ENCODE results near the gene PODXL2.

PODXL2 gene

DNA sequence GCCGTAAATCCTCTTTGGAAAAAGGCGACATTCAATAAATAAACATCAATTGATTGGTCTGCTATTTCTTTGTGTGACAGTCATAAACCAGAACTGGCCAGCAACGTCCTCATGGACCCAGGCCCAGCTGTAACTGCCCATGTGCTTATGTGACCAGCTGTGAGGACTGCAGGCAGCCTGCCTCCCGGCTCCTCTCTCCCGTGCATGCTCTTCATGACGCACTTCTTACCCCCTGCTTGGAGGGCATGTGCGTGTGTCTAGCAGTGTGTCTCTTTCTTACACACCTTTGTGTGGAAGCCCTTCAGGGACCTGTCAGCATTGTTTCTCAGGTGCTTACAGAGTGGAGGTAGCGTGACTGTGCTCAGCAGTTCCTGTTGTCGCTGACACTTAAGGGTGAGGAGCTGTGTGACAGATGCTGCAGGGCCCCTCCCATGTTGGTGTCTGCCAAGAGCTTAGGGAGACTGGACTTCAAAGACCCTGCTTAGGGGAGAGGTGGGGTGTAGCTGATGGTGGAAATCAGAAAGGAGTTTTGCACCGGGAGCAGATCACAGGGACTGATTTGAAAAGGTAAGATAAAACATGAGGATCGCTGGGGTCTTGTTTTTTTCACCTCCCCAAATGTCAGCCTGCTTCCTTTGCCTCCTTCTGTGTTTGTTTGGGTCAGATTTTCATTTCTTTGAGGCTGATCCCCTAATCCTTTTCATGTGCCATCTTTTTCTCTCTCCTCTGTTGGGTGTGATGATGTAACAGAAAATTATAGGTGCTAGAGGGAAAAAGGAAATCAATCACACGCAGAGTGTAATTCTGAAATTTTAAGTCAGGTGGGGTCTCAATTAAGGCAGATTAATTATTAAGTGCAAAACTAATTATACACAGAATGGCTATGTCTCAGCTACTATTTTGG, 2.1 kb downstream of the PODXL2 start:
- Histone ChIP-seq H4K20me1 (peaks cover 0 to 16% (median 0%) of the 10 kb centered on the region in 11 experiments; a peak in 2 of 22 replicates), H3K4me2 (peak overlapping the region in 5 of 11 experiments; percentile 78 to 94 (median 85); a peak in 7 of 22 replicates), H3K27ac (no peak overlapping the region), H3K9ac (no peak overlapping the region), H3K4me3 (no peak overlapping the region), H3K27me3 (peaks cover 26 to 43% (median 36%) of the 10 kb centered on the region in 11 experiments), H3K4me1 (peaks cover 0 to 28% (median 19%) of the 10 kb centered on the region in 10 experiments; a peak in 18 of 20 replicates), H3K36me3 (no peaks in the 10 kb centered on the region), H3K9me3 (replicated peaks in 1 of 11) (no peaks in the 10 kb centered on the region)
- no peak for TF ChIP-seq Cebpa-rat (IDR thresholded peaks at IDR 0.05)

DNA sequence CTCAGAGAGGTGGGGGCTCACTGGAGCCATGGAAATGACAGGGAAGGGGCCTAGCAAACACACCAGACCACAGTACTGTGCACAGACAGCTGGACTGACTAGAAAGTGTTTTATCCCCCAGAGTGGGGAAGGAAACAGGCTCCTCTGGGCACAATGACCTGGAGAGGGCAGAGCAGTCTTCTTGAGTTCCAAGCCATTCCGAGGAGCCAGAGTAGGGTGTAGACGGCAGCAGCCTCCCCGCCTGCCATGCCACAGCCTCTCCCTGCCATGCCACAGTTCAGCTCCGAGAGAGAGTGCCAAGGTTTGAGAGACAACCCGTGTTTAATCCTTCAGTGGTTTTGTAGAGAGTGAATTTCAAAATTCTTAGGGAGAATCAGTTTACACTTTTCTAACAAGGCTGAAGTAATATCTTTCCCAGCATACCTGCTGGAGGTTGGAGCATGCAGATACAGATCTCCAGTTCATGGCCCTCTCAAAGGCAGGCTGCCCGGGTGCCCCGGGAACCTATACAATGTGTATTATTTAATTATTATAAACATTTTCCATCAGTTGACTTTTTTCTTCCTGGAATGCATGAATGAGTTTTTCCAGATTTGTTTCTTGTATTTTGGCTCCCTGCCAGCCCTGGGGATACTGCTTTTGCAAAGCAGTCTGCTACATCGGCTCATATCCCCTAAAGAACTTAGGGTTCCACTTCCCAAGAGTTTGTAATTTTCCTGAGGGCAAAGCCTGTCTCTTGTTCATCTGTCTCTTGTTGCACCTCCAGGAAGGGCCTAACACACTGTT, 3.2 kb downstream of the PODXL2 start:
- Histone ChIP-seq H3K27me3 (peaks cover 26 to 38% (median 36%) of the 10 kb centered on the region in 11 experiments), H3K9me3 (replicated peaks in 1 of 11) (no peaks in the 10 kb centered on the region), H3K4me1 (peaks cover 3 to 27% (median 20%) of the 10 kb centered on the region in 10 experiments), H3K27ac (no peak overlapping the region), H3K9ac (no peak overlapping the region), H3K4me3 (no peak overlapping the region), H3K4me2 (no peak overlapping the region), H3K36me3 (no peaks in the 10 kb centered on the region), H4K20me1 (peaks cover 0 to 22% (median 0%) of the 10 kb centered on the region in 11 experiments; a peak in 3 of 22 replicates)
- TF ChIP-seq Cebpa-rat (IDR thresholded peaks at IDR 0.05) = no peak

DNA sequence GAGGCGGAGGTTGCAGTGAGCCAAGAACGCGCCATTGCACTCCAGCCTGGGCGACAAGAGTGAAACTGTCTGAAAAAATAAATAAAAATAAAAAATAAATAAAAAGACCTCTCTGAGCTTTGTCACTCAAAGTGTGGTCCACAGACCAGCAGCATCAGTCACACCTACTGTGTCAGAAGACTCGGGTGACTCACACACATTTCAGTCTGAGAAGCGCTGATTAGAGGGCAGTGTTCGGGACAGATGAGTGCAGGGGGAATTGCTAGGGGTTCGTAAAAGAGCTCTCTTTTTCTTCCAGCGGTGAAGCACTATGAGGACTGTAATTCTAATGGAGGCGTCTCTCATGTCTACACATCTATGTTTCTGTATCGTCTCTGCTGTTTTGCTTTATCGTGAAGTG, 5.7 kb downstream of the PODXL2 start:
- no peak overlapping the region for H3K27ac ChIP-seq
- no peaks in the 10 kb centered on the region for H3K9me3 ChIP-seq (replicated peaks in 1 of 11)
- peaks cover 0 to 5% (median 0%) of the 10 kb centered on the region in 11 experiments; a peak in 2 of 22 replicates for H3K36me3 ChIP-seq
- H3K4me1 ChIP-seq = peaks cover 13 to 42% (median 32%) of the 10 kb centered on the region in 10 experiments
- no peak overlapping the region for H3K4me3 ChIP-seq
- no peak overlapping the region for H3K9ac ChIP-seq
- peaks cover 0 to 22% (median 0%) of the 10 kb centered on the region in 11 experiments; a peak in 4 of 22 replicates for H4K20me1 ChIP-seq
- no peak overlapping the region for H3K4me2 ChIP-seq
- TF ChIP-seq Cebpa-rat (IDR thresholded peaks at IDR 0.05) = no peak
- peaks cover 7 to 18% (median 13%) of the 10 kb centered on the region in 11 experiments; a peak in 19 of 22 replicates for H3K27me3 ChIP-seq

DNA sequence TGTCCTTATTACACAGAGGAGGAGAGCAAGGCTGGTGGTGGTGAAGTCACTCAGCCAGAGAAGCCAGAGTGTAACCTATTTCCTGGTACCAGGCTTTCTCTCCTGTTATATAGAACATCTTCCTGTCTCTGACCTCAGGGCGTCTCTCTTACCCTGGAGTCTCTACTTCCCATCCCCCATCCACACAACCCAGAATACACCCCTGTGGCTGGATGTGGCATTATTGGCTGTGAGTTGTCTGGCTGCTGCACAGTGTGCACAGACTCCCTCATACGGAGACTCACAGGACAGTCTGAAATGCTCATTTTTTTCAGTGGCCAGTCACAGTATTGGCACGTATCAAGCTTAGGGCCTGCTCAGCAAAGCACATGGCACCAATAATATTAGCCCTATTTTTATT, 8.6 kb downstream of the PODXL2 start:
- Histone ChIP-seq H3K36me3 (peaks cover 0 to 9% (median 0%) of the 10 kb centered on the region in 11 experiments; a peak in 3 of 22 replicates), H3K27ac (peak overlapping the region in 2 of 11 experiments; percentile 12 to 31; a peak in 2 of 22 replicates), H3K9me3 (replicated peaks in 1 of 11) (no peaks in the 10 kb centered on the region), H3K4me2 (peak overlapping the region; percentile 4 to 67 (median 62); a peak in 21 of 22 replicates), H4K20me1 (peaks cover 0 to 16% (median 0%) of the 10 kb centered on the region in 11 experiments; a peak in 3 of 22 replicates), H3K9ac (no peak overlapping the region), H3K27me3 (no peaks in the 10 kb centered on the region), H3K4me3 (no peak overlapping the region), H3K4me1 (peaks cover 7 to 27% (median 20%) of the 10 kb centered on the region in 10 experiments)
- TF ChIP-seq Cebpa-rat (IDR thresholded peaks at IDR 0.05) = no peak

DNA sequence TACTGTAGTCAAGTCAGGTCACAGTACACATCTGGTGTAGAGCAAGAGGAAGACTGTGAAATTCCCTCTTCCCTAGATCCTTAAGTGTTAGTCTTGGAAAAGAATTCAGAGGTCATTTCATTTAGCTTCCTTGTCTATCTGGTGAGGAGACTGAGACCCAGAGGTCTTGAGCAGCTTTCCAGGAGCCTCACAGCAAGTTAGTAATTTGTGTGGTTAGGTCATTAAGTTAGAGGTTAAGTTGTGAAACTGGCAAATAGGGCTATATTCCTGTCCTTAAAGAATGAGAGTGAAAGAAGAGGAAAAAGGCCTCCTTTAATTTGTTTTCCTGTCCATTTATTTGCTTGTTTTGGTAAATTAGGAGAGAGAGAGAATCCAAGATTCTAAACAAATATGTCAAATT, 9.0 kb downstream of the PODXL2 start:
- H3K9ac ChIP-seq = no peak overlapping the region; a peak in 1 of 22 replicates
- peaks cover 0 to 9% (median 0%) of the 10 kb centered on the region in 11 experiments; a peak in 3 of 22 replicates for H3K36me3 ChIP-seq
- H3K9me3 ChIP-seq (replicated peaks in 1 of 11) = no peaks in the 10 kb centered on the region
- peaks cover 7 to 27% (median 20%) of the 10 kb centered on the region in 10 experiments for H3K4me1 ChIP-seq
- no peak overlapping the region for H3K4me3 ChIP-seq
- peaks cover 0 to 16% (median 0%) of the 10 kb centered on the region in 11 experiments; a peak in 3 of 22 replicates for H4K20me1 ChIP-seq
- TF ChIP-seq Cebpa-rat (IDR thresholded peaks at IDR 0.05) = no peak
- H3K4me2 ChIP-seq = peak overlapping the region; percentile 4 to 67 (median 62); a peak in 21 of 22 replicates
- H3K27ac ChIP-seq = no peak overlapping the region
- H3K27me3 ChIP-seq = no peaks in the 10 kb centered on the region

DNA sequence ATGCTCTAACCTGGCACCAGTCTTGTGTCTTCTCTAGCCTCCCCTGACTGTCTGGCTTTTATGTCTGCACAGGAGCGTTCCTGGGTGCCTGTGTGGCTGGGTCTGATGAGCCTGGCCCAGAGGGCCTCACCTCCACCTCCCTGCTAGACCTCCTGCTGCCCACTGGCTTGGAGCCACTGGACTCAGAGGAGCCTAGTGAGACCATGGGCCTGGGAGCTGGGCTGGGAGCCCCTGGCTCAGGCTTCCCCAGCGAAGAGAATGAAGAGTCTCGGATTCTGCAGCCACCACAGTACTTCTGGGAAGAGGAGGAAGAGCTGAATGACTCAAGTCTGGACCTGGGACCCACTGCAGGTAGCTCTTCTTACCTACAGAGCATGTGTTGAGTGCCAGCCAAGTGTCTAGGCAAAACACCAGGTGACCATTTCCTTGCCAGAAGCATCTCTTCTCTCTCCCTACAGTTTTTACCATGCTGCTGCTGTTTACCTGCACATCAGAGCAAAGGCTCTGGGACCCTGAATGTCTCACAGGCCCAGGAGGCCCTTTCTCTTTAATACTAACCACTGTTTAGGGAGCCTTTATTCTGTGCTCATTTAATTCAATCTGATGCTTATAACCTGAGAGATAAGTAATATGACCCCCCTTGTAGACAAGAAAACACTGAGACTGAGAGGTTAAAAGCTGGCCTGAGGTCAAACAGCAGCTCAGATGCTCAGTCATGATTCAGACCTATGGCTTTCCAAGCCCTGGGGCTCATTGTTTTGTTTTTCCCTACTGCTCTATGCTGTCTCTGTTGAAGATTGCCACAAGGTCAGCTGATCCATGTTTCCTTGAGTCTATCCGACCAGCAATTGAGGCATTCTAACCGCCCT, 10.4 kb downstream of the PODXL2 start:
- 0 out of 22 replicates have a peak overlapping the region, but pooled peaks of 2 of the 11 experiments have one; percentile 2 for H3K4me2 ChIP-seq
- H3K9ac ChIP-seq = no peak overlapping the region
- H3K9me3 ChIP-seq (replicated peaks in 1 of 11) = no peaks in the 10 kb centered on the region
- no peaks in the 10 kb centered on the region for H3K27me3 ChIP-seq
- no peak overlapping the region for H3K4me3 ChIP-seq
- H4K20me1 ChIP-seq = peaks cover 0 to 10% (median 0%) of the 10 kb centered on the region in 11 experiments; a peak in 3 of 22 replicates
- TF ChIP-seq Cebpa-rat (IDR thresholded peaks at IDR 0.05) = no peak
- H3K36me3 ChIP-seq = peaks cover 0 to 9% (median 0%) of the 10 kb centered on the region in 11 experiments; a peak in 3 of 22 replicates
- H3K27ac ChIP-seq = no peak overlapping the region
- H3K4me1 ChIP-seq = peaks cover 11 to 41% (median 30%) of the 10 kb centered on the region in 10 experiments

DNA sequence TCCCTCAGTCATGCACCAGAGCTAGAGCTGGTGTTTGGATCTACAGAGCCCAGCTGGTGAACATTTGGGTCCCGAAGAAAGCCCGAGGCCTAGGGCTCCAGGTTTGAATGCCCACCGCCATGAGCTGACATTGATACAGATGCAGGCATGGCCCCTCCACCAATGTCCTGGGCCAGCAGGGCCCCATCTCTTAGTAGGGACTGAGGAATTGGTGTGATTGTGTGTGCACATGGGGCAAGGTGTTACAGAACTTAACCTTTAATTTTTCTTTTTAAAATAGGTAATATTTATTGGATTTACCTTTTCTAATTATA, 11.0 kb downstream of the PODXL2 start:
- no peak for TF ChIP-seq Cebpa-rat (IDR thresholded peaks at IDR 0.05)
- Histone ChIP-seq H3K4me2 (no peak overlapping the region), H3K9me3 (replicated peaks in 1 of 11) (no peaks in the 10 kb centered on the region)

More for the DNA sequence above, 11.0 kb downstream of the PODXL2 start:
- Histone ChIP-seq H3K36me3 (peaks cover 0 to 9% (median 0%) of the 10 kb centered on the region in 11 experiments; a peak in 3 of 22 replicates), H3K27ac (no peak overlapping the region), H3K4me3 (no peak overlapping the region), H3K9ac (no peak overlapping the region), H4K20me1 (peaks cover 0 to 10% (median 0%) of the 10 kb centered on the region in 11 experiments; a peak in 3 of 22 replicates), H3K27me3 (no peaks in the 10 kb centered on the region), H3K4me1 (peaks cover 17 to 47% (median 36%) of the 10 kb centered on the region in 10 experiments)

Data from BLaER1 treated with 17β-estradiol and CSF1 and Interleukin-3, amounts not matched to agents 10 nM and 100 nM (cell line).